ENCODE results near the gene NEGR1. TPM values are rescaled to one million over a fixed set of nuclear protein-coding genes. Genes with fewer than 3 reads are reported as not detected.

NEGR1 gene
- total RNA-seq, 1 experiment from 2014 or later, result 2.9 TPM

DNA sequence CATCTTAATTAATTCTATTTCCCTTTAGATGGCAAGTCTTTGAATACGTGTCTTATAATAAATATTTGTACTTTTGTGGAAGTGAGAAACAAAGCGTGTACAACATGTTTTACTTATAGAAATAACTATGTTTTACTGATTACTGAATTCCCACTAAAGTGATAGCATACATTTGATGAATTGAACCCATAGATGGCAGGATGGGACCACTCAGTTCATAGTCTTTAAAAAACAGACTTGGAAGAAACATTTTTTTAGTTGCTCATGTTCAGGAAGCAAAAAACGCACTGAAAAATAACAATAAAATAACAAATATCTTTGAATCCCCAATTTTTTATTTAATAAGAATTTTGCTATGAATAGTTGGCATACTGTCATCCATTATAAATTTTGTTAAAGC, 694.4 kb downstream of the NEGR1 start:
- CTCF ChIA-PET, result no interaction called here
- no peaks in the 10 kb centered on the region for H3K36me3 Mint-ChIP-seq

DNA sequence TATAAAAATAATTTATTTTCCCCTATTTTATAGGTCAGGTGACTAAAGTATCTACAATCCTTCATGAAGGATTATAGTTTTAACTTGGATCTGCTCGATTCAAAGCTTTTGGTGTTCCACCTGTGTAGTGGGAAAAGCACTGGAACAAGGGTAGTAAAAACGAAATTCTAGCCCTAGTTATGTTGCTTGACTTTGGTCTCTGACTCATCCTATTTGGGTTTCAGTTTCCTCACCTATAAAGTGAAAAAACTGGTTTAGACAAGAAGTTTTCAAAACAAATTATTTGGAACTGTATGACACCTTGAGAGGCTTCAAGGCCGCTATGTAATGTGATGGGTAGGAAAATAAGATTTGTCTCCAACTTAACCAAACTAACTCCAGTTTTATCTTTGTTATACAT, 696.3 kb downstream of the NEGR1 start:
- no peaks in the 10 kb centered on the region for H3K27me3 Mint-ChIP-seq (ENCODE audit: low read depth)
- TF ChIP-seq SOX15 (CRISPR knock-in tag; IDR thresholded peaks at IDR 0.05), result no peak
- no peak for TF ChIP-seq ARID4B (CRISPR knock-in tag; IDR thresholded peaks at IDR 0.05; ENCODE audit: borderline replicate concordance)
- TF ChIP-seq ZNF263 (CRISPR knock-in tag; IDR thresholded peaks at IDR 0.05; ENCODE audit: low read depth), result no peak
- TF ChIP-seq, protein P1, sequence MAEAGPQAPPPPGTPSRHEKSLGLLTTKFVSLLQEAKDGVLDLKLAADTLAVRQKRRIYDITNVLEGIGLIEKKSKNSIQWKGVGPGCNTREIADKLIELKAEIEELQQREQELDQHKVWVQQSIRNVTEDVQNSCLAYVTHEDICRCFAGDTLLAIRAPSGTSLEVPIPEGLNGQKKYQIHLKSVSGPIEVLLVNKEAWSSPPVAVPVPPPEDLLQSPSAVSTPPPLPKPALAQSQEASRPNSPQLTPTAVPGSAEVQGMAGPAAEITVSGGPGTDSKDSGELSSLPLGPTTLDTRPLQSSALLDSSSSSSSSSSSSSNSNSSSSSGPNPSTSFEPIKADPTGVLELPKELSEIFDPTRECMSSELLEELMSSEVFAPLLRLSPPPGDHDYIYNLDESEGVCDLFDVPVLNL (CRISPR knock-in tag; IDR thresholded peaks at IDR 0.05; ENCODE audit: borderline replicate concordance, low read depth), result no peak
- TF ChIP-seq IRF2 (CRISPR knock-in tag; IDR thresholded peaks at IDR 0.05; ENCODE audit: borderline replicate concordance, low read depth), result no peak
- TF ChIP-seq ZNF121 (CRISPR knock-in tag; IDR thresholded peaks at IDR 0.05), result no peak
- no peak for TF ChIP-seq MAX (CRISPR knock-in tag; IDR thresholded peaks at IDR 0.05)
- no peak for TF ChIP-seq ZNF232 (CRISPR knock-in tag; IDR thresholded peaks at IDR 0.05)
- no peak for TF ChIP-seq CREM (CRISPR knock-in tag; IDR thresholded peaks at IDR 0.05)
- TF ChIP-seq FOXP1 (CRISPR knock-in tag; IDR thresholded peaks at IDR 0.05; ENCODE audit: borderline replicate concordance), result no peak
- TF ChIP-seq CDX4 (CRISPR knock-in tag; IDR thresholded peaks at IDR 0.05; ENCODE audit: borderline replicate concordance), result no peak

More for the DNA sequence above, 694.4 kb downstream of the NEGR1 start:
- Mint-ChIP-seq H3K27me3 (ENCODE audit: low read depth) (no peaks in the 10 kb centered on the region), H3K9me3 (no peaks in the 10 kb centered on the region), H3K27ac (no peak overlapping the region), H3K4me3 (no peak overlapping the region), H3K4me1 (peaks cover 14% of the 10 kb centered on the region)
- ATAC-seq (no peak), DNase-seq (ENCODE audit: low spot score) (no peak)
- TF ChIP-seq FOXP1 (CRISPR knock-in tag; IDR thresholded peaks at IDR 0.05; ENCODE audit: borderline replicate concordance) (no peak), IRF2 (CRISPR knock-in tag; IDR thresholded peaks at IDR 0.05; ENCODE audit: borderline replicate concordance, low read depth) (no peak), CTCF (IDR thresholded peaks at IDR 0.05) (no peak), MLX (CRISPR knock-in tag; IDR thresholded peaks at IDR 0.05) (no peak), ZNF263 (CRISPR knock-in tag; IDR thresholded peaks at IDR 0.05; ENCODE audit: low read depth) (no peak), NR1H2 (CRISPR knock-in tag; IDR thresholded peaks at IDR 0.05) (no peak), RELA (CRISPR knock-in tag; IDR thresholded peaks at IDR 0.05; ENCODE audit: borderline replicate concordance) (no peak), SP1 (CRISPR knock-in tag; conservative IDR thresholded peaks at IDR 0.05) (no peak), PREB (CRISPR knock-in tag; IDR thresholded peaks at IDR 0.05; ENCODE audit: borderline replicate concordance) (no peak), KAT7 (CRISPR knock-in tag; IDR thresholded peaks at IDR 0.05; ENCODE audit: borderline replicate concordance) (no peak), SMAD4 (CRISPR knock-in tag; IDR thresholded peaks at IDR 0.05) (no peak), ZMAT4 (CRISPR knock-in tag; IDR thresholded peaks at IDR 0.05) (no peak), ETV6 (CRISPR knock-in tag; IDR thresholded peaks at IDR 0.05) (no peak), NR2C2 (CRISPR knock-in tag; IDR thresholded peaks at IDR 0.05) (no peak)
- POLR2A ChIA-PET, result no interaction called here

More for the DNA sequence above, 696.3 kb downstream of the NEGR1 start:
- ChIA-PET CTCF (no interaction called here), POLR2A (no interaction called here)
- Mint-ChIP-seq H3K9me3 (no peaks in the 10 kb centered on the region), H3K4me3 (no peak overlapping the region), H3K4me1 (peaks cover 7% of the 10 kb centered on the region; the same call in 1 of the 2 replicates), H3K36me3 (no peaks in the 10 kb centered on the region), H3K27ac (no peak overlapping the region)
- DNase-seq (ENCODE audit: low spot score) (no peak), ATAC-seq (no peak)
